Measurements from ENCODE around the gene KLHL5. TPM values are rescaled to one million over a fixed set of nuclear protein-coding genes. Genes with fewer than 3 reads are reported as not detected.

KLHL5 gene
- total and polyA plus RNA-seq, 4 donors, result 14.2 to 65.4 (median 25.6) TPM

- no peak for DNase-seq (ENCODE audit: low spot score)
- H3K9me3 ChIP-seq (ENCODE audit: control insufficient read depth in 4 of 4, low read length in 3 of 4), result no peaks in the 10 kb centered on the region
- TF ChIP-seq RXRA (IDR thresholded peaks at IDR 0.05) (no peak), ATF3 (IDR thresholded peaks at IDR 0.05) (no peak), JUND (IDR thresholded peaks at IDR 0.05) (no peak), NR2F2 (IDR thresholded peaks at IDR 0.05) (no peak), RAD21 (IDR thresholded peaks at IDR 0.05) (no peak)
- H3K27me3 ChIP-seq (ENCODE audit: control insufficient read depth in 4 of 4, insufficient read depth in 4 of 4, low read length in 3 of 4), result no peaks in the 10 kb centered on the region
- H3K4me1 ChIP-seq (ENCODE audit: control insufficient read depth in 4 of 4, insufficient read depth in 4 of 4, low read length in 3 of 4), result no peaks in the 10 kb centered on the region
- H3K4me3 ChIP-seq (ENCODE audit: low read depth in 1 of 3, low read length in 3 of 3), result no peak within 1 kb of the TSS
- peak within 1 kb of the TSS in 1 of 2 donors; percentile 54 for H3K9ac ChIP-seq (ENCODE audit: low read depth in 1 of 2, low read length in 2 of 2)
- no peaks in the 10 kb centered on the region for H3K36me3 ChIP-seq (ENCODE audit: control insufficient read depth in 4 of 4, insufficient read depth in 3 of 4, low read depth in 1 of 4, low read length in 3 of 4)
- 68% methylated on average over 5 of the region's 5 CpGs for WGBS
- peak within 1 kb of the TSS in 1 of 2 donors; percentile 62 for H3K27ac ChIP-seq (ENCODE audit: low read depth in 1 of 2, low read length in 2 of 2)
Observed at GRCh38 chr4:39032218-39033085, 29.6 kb upstream of the KLHL5 start, which contains the start of gene TMEM156. TMEM156 (minus strand) TSS chr4:39032409; CDS start chr4:39032313, 96 bp downstream.

- Histone ChIP-seq H3K4me1 (ENCODE audit: control insufficient read depth in 4 of 4, insufficient read depth in 4 of 4, low read length in 3 of 4) (no peaks in the 10 kb centered on the region), H3K9ac (ENCODE audit: low read depth in 1 of 2, low read length in 2 of 2) (no peak overlapping the region), H3K27ac (ENCODE audit: low read depth in 1 of 2, low read length in 2 of 2) (no peak overlapping the region), H3K9me3 (ENCODE audit: control insufficient read depth in 4 of 4, low read length in 3 of 4) (no peaks in the 10 kb centered on the region), H3K36me3 (ENCODE audit: control insufficient read depth in 4 of 4, insufficient read depth in 3 of 4, low read depth in 1 of 4, low read length in 3 of 4) (no peaks in the 10 kb centered on the region), H3K4me3 (ENCODE audit: low read depth in 1 of 3, low read length in 3 of 3) (no peak overlapping the region), H3K27me3 (ENCODE audit: control insufficient read depth in 4 of 4, insufficient read depth in 4 of 4, low read length in 3 of 4) (no peaks in the 10 kb centered on the region)
- DNase-seq (ENCODE audit: low spot score), result no peak
- WGBS, result 92% methylated on average over 7 of the region's 7 CpGs
- TF ChIP-seq SP1 (IDR thresholded peaks at IDR 0.05), result no peak
- TF ChIP-seq MAX (IDR thresholded peaks at IDR 0.05), result no peak
- TF ChIP-seq HNF4A (conservative IDR thresholded peaks at IDR 0.05), result no peak
- no peak for TF ChIP-seq NR2F2 (IDR thresholded peaks at IDR 0.05)
- TF ChIP-seq JUND (IDR thresholded peaks at IDR 0.05), result no peak
- no peak for TF ChIP-seq ATF3 (IDR thresholded peaks at IDR 0.05)
- TF ChIP-seq REST (IDR thresholded peaks at IDR 0.05), result no peak
- no peak for TF ChIP-seq CTCF (IDR thresholded peaks at IDR 0.05; ENCODE audit: low read depth, low read length, missing input control)
- no peak for TF ChIP-seq FOXA1 (IDR thresholded peaks at IDR 0.05)
- no peak for TF ChIP-seq ZBTB33 (IDR thresholded peaks at IDR 0.05)
- TF ChIP-seq HNF4G (IDR thresholded peaks at IDR 0.05), result no peak
- TF ChIP-seq YY1 (IDR thresholded peaks at IDR 0.05), result no peak
- no peak for TF ChIP-seq RAD21 (IDR thresholded peaks at IDR 0.05)
Observed at GRCh38 chr4:39036172-39036571, 25.9 kb upstream of the KLHL5 start.
